Fibroblast of upper back skin (primary cell): ENCODE data around the gene FOXF1.

Source experiments
- DNase-seq: peaks from one replicate; pipeline ENCODE4 v3.0.0-alpha.2; 2013

The FOXF1 gene

GRCh38 chr16:86517652-86518258 is 7.4 kb downstream of the FOXF1 start:
- peak; percentile 63 for DNase-seq

- DNase-seq = no peak
Observed at GRCh38 chr16:86519007-86519648, 8.8 kb downstream of the FOXF1 start.

- DNase-seq = peak; percentile 48
Observed at GRCh38 chr16:86519649-86520316, 9.5 kb downstream of the FOXF1 start.

- DNase-seq = no peak
Observed at GRCh38 chr16:86520317-86521210, 10.2 kb downstream of the FOXF1 start.

- no peak for DNase-seq
Observed at GRCh38 chr16:86521236-86522197, 11.2 kb downstream of the FOXF1 start.

- no peak for DNase-seq
Observed at GRCh38 chr16:86522634-86523033, 12.3 kb downstream of the FOXF1 start.

- no peak for DNase-seq
Observed at GRCh38 chr16:86523166-86523740, 12.9 kb downstream of the FOXF1 start.

GRCh38 chr16:86524029-86524428 is 13.7 kb downstream of the FOXF1 start:
- no peak for DNase-seq

- no peak for DNase-seq
Observed at GRCh38 chr16:86525696-86526095, 15.4 kb downstream of the FOXF1 start.

- DNase-seq = no peak
Observed at GRCh38 chr16:86527366-86527765, 17.0 kb downstream of the FOXF1 start.

GRCh38 chr16:86528061-86528929 is 18.0 kb downstream of the FOXF1 start:
- DNase-seq = no peak

- no peak for DNase-seq
Observed at GRCh38 chr16:86529160-86529559, 18.8 kb downstream of the FOXF1 start.

- no peak for DNase-seq
Observed at GRCh38 chr16:86530251-86531190, 20.2 kb downstream of the FOXF1 start.

GRCh38 chr16:86531191-86531545 is 20.8 kb downstream of the FOXF1 start:
- DNase-seq = no peak

GRCh38 chr16:86531641-86532525 is 21.6 kb downstream of the FOXF1 start:
- no peak for DNase-seq

- no peak for DNase-seq
Observed at GRCh38 chr16:86532526-86532815, 22.1 kb downstream of the FOXF1 start.

GRCh38 chr16:86533076-86533475 is 22.7 kb downstream of the FOXF1 start:
- DNase-seq = no peak

- DNase-seq = no peak
Observed at GRCh38 chr16:86533767-86534351, 23.5 kb downstream of the FOXF1 start.
